SK-N-SH (cell line): Measurements from ENCODE around the gene GRK3.

Experiments used
- FOXM1 ChIP-seq: IDR thresholded peaks from 2 replicates; pipeline ENCODE4 v1.4.0; 2012; ENCODE audit warnings: low read depth, mild to moderate bottlenecking
- MEF2A ChIP-seq: IDR thresholded peaks from 2 replicates; pipeline ENCODE4 v1.4.0; 2012; ENCODE audit warnings: low read depth, borderline replicate concordance
- RFX5 ChIP-seq: IDR thresholded peaks from 2 replicates; pipeline ENCODE4 v1.6.1; 2012; ENCODE audit warnings: mild to moderate bottlenecking, improper control_type of control experiment, low read length
- SIN3A ChIP-seq: IDR thresholded peaks from 2 replicates; pipeline ENCODE4 v1.6.1; 2012; ENCODE audit warnings: low read depth, mild to moderate bottlenecking, low read length, moderate library complexity, borderline replicate concordance
- TAF1 ChIP-seq: IDR thresholded peaks from 2 replicates; pipeline ENCODE4 v1.6.1; 2012; ENCODE audit warnings: low read depth, mild to moderate bottlenecking, low read length, moderate library complexity, borderline replicate concordance
- TF ChIP-seq, protein P1 (sequence below): fragments of 200-600 bp; sonication (generic); IDR thresholded peaks from 2 replicates; pipeline ENCODE4 v1.6.1; 2017; ENCODE audit warnings: antibody characterized with exemption, mild to moderate bottlenecking, moderate library complexity
- TF ChIP-seq, protein P2 (sequence below): IDR thresholded peaks from 2 replicates; pipeline ENCODE4 v1.4.0; 2012; ENCODE audit warnings: low read depth
- TF ChIP-seq, protein P3 (sequence below): IDR thresholded peaks from 2 replicates; pipeline ENCODE4 v1.6.1; 2012; ENCODE audit warnings: mild to moderate bottlenecking, low read depth, low read length, moderate library complexity

DNA sequence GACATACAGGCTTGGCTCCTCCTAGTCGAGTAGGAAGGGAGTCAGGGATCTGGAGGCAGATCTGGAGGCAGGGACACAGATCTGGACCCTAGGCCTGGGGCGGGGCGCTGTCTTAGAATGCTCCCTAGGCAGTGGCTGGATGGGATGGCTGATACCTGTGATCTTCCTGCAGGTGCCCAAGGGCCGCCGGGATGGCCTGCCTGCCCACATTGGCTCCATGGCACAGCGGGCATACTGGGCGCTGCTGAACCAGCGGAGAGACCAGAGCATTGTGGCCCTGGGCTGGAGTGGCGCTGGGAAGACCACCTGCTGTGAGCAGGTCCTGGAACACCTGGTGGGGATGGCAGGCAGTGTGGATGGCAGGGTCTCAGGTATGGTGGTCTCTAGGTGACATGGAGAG is 212.9 kb downstream of the GRK3 start:
- TF ChIP-seq SIN3A (no peak), TAF1 (no peak), MEF2A (no peak), FOXM1 (no peak), RFX5 (no peak)
- TF ChIP-seq, protein P1, sequence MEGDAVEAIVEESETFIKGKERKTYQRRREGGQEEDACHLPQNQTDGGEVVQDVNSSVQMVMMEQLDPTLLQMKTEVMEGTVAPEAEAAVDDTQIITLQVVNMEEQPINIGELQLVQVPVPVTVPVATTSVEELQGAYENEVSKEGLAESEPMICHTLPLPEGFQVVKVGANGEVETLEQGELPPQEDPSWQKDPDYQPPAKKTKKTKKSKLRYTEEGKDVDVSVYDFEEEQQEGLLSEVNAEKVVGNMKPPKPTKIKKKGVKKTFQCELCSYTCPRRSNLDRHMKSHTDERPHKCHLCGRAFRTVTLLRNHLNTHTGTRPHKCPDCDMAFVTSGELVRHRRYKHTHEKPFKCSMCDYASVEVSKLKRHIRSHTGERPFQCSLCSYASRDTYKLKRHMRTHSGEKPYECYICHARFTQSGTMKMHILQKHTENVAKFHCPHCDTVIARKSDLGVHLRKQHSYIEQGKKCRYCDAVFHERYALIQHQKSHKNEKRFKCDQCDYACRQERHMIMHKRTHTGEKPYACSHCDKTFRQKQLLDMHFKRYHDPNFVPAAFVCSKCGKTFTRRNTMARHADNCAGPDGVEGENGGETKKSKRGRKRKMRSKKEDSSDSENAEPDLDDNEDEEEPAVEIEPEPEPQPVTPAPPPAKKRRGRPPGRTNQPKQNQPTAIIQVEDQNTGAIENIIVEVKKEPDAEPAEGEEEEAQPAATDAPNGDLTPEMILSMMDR: no peak
- TF ChIP-seq, protein P2, sequence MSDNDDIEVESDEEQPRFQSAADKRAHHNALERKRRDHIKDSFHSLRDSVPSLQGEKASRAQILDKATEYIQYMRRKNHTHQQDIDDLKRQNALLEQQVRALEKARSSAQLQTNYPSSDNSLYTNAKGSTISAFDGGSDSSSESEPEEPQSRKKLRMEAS: no peak
- TF ChIP-seq, protein P3, sequence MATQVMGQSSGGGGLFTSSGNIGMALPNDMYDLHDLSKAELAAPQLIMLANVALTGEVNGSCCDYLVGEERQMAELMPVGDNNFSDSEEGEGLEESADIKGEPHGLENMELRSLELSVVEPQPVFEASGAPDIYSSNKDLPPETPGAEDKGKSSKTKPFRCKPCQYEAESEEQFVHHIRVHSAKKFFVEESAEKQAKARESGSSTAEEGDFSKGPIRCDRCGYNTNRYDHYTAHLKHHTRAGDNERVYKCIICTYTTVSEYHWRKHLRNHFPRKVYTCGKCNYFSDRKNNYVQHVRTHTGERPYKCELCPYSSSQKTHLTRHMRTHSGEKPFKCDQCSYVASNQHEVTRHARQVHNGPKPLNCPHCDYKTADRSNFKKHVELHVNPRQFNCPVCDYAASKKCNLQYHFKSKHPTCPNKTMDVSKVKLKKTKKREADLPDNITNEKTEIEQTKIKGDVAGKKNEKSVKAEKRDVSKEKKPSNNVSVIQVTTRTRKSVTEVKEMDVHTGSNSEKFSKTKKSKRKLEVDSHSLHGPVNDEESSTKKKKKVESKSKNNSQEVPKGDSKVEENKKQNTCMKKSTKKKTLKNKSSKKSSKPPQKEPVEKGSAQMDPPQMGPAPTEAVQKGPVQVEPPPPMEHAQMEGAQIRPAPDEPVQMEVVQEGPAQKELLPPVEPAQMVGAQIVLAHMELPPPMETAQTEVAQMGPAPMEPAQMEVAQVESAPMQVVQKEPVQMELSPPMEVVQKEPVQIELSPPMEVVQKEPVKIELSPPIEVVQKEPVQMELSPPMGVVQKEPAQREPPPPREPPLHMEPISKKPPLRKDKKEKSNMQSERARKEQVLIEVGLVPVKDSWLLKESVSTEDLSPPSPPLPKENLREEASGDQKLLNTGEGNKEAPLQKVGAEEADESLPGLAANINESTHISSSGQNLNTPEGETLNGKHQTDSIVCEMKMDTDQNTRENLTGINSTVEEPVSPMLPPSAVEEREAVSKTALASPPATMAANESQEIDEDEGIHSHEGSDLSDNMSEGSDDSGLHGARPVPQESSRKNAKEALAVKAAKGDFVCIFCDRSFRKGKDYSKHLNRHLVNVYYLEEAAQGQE: no peak
